Neural crest cell (in vitro differentiated cells): ENCODE results near the gene PRR23E. TPM values are rescaled to one million over a fixed set of nuclear protein-coding genes. Genes with fewer than 3 reads are reported as not detected.

ENCODE experiments used
- DNase-seq: peaks from one replicate; pipeline ENCODE4 v3.0.0; 2021; ENCODE audit warnings: low read depth, mixed read lengths, low spot score
- H3K27ac Mint-ChIP-seq: one replicate; pipeline ENCODE4 v1.8.0; 2021; ENCODE audit warnings: mild to moderate bottlenecking, mixed read lengths; ENCODE audit not compliant: unreplicated experiment
- H3K27me3 Mint-ChIP-seq: 2 replicates; pipeline ENCODE4 v1.8.0; 2021; ENCODE audit warnings: low read depth, mild to moderate bottlenecking, mixed read lengths
- H3K36me3 Mint-ChIP-seq: 2 replicates; pipeline ENCODE4 v1.8.0; 2021; ENCODE audit warnings: low read depth, mild to moderate bottlenecking, mixed read lengths
- H3K4me1 Mint-ChIP-seq: 2 replicates; pipeline ENCODE4 v1.8.0; 2021; ENCODE audit warnings: mixed read lengths
- H3K4me3 Mint-ChIP-seq: one replicate; pipeline ENCODE4 v1.8.0; 2021; ENCODE audit warnings: mild to moderate bottlenecking, mixed read lengths
- H3K9me3 Mint-ChIP-seq: 2 replicates; pipeline ENCODE4 v1.8.0; 2021; ENCODE audit warnings: mixed read lengths
- total RNA-seq: library from RNA; stranded (reverse); gene quantifications from 2 replicates; pipeline ENCODE4 v1.2.1, GENCODE V29; 2021
- TF ChIP-seq, protein P1 (sequence below): fragments of 200-600 bp; sonication (generic); conservative IDR thresholded peaks from 2 replicates; pipeline ENCODE4 v1.5.0; 2021; ENCODE audit warnings: antibody characterized with exemption, mild to moderate bottlenecking

The PRR23E gene
- total RNA-seq, 1 donor from 2014 or later = not detected

- no peaks in the 10 kb centered on the region for H3K4me1 Mint-ChIP-seq
- no peaks in the 10 kb centered on the region for H3K9me3 Mint-ChIP-seq
- H3K27ac Mint-ChIP-seq = no peak overlapping the region
- no peak for DNase-seq
- H3K36me3 Mint-ChIP-seq = no peaks in the 10 kb centered on the region
- TF ChIP-seq, protein P1, sequence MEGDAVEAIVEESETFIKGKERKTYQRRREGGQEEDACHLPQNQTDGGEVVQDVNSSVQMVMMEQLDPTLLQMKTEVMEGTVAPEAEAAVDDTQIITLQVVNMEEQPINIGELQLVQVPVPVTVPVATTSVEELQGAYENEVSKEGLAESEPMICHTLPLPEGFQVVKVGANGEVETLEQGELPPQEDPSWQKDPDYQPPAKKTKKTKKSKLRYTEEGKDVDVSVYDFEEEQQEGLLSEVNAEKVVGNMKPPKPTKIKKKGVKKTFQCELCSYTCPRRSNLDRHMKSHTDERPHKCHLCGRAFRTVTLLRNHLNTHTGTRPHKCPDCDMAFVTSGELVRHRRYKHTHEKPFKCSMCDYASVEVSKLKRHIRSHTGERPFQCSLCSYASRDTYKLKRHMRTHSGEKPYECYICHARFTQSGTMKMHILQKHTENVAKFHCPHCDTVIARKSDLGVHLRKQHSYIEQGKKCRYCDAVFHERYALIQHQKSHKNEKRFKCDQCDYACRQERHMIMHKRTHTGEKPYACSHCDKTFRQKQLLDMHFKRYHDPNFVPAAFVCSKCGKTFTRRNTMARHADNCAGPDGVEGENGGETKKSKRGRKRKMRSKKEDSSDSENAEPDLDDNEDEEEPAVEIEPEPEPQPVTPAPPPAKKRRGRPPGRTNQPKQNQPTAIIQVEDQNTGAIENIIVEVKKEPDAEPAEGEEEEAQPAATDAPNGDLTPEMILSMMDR = no peak
- no peak overlapping the region for H3K4me3 Mint-ChIP-seq
- peaks cover 41% of the 10 kb centered on the region for H3K27me3 Mint-ChIP-seq
Measured at GRCh38 chr3:127165694-127166485, 27.0 kb upstream of the PRR23E start.

GRCh38 chr3:127166501-127167065 is 26.3 kb upstream of the PRR23E start:
- H3K27ac Mint-ChIP-seq = no peak overlapping the region
- no peaks in the 10 kb centered on the region for H3K4me1 Mint-ChIP-seq
- H3K4me3 Mint-ChIP-seq = no peak overlapping the region
- H3K9me3 Mint-ChIP-seq = no peaks in the 10 kb centered on the region
- TF ChIP-seq, protein P1 = no peak
- peaks cover 41% of the 10 kb centered on the region for H3K27me3 Mint-ChIP-seq
- DNase-seq = no peak
- H3K36me3 Mint-ChIP-seq = no peaks in the 10 kb centered on the region

DNA sequence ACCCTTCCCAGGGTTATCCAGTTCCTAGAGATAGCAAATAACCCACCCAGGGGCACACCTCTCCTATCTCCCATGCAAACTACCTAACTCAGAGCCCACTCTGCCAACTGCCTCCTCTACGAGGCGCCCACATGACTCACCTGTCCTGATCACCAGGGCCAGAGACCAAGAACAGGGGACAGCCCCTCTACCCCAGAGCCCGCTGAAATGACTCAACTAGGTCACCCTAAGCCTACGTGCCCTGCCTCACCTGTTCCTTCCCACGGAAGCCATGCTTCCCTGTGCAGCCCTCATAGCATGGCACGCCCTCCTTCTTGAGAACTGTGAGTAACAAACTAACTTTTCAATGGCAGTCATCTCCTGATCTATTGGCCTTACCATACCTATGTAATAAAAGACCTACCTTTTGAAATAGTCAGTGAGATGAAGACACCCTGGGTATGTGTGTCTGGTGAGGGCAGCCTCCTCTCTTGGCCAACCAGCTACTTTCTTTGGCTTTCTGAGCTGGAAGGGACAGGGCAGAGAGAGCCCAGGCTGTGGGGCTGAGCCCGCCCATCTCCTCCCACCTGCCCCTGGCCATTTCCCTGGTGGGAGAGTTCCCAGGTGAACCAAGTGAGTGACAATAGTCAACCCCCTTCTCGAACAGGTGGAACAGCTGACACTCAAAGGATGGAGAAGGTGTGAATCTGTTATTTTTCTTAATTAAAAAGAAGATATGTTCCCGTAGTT is 25.5 kb upstream of the PRR23E start:
- H3K27ac Mint-ChIP-seq = no peak overlapping the region
- H3K27me3 Mint-ChIP-seq = peaks cover 41% of the 10 kb centered on the region
- TF ChIP-seq, protein P1 = no peak
- no peaks in the 10 kb centered on the region for H3K9me3 Mint-ChIP-seq
- no peak for DNase-seq
- no peaks in the 10 kb centered on the region for H3K36me3 Mint-ChIP-seq
- peaks cover 3% of the 10 kb centered on the region for H3K4me1 Mint-ChIP-seq
- H3K4me3 Mint-ChIP-seq = no peak overlapping the region

- H3K36me3 Mint-ChIP-seq = no peaks in the 10 kb centered on the region
- no peak for DNase-seq
- TF ChIP-seq, protein P1 = no peak
- no peak overlapping the region for H3K4me3 Mint-ChIP-seq
- H3K4me1 Mint-ChIP-seq = peaks cover 11% of the 10 kb centered on the region
- no peak overlapping the region for H3K27ac Mint-ChIP-seq
- H3K27me3 Mint-ChIP-seq = peaks cover 37% of the 10 kb centered on the region
- H3K9me3 Mint-ChIP-seq = no peaks in the 10 kb centered on the region
Measured at GRCh38 chr3:127168271-127168670, 24.7 kb upstream of the PRR23E start.

DNA sequence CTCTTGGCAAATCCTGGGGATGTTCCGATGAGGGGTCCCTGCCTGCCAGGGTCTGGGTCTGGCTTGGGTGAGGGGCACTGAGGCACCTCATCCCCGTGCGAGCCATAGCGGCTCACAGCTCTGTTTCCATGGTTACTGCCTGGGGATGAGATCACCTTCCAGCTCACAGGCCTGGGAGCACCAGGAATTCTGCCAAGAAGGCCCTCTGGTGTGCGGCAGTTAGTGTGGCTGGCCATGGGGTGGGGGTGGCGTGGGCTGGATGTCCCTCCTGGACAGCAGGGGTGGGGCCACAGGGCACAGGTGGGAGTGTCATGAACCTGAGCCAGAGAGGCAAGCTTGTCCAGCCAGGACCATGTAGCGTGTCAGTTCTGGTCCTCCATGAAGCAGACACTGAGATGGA is 22.1 kb upstream of the PRR23E start:
- H3K4me3 Mint-ChIP-seq = no peak overlapping the region
- peaks cover 13% of the 10 kb centered on the region for H3K4me1 Mint-ChIP-seq
- no peak overlapping the region for H3K27ac Mint-ChIP-seq
- TF ChIP-seq, protein P1 = no peak
- H3K36me3 Mint-ChIP-seq = no peaks in the 10 kb centered on the region
- DNase-seq = no peak
- peaks cover 23% of the 10 kb centered on the region for H3K27me3 Mint-ChIP-seq
- no peaks in the 10 kb centered on the region for H3K9me3 Mint-ChIP-seq
